Stimulated activated CD4-positive, alpha-beta T cell treated with anti-CD3 and anti-CD28 coated beads, TNF-alpha, amount 100 ng/mL, for 1 hour (primary cell): ENCODE data around the gene EPC1.
A peak's percentile ranks its signal among the peaks of the same experiment; 100 is the strongest.
"Not testable (repeated sequence)": the region's sequence is repeated elsewhere in the genome, so short reads cannot be mapped to it uniquely, and the experiment has no call there.

ENCODE experiments used
- DNase-seq, 3 donors: peaks; one replicate each; pipeline ENCODE4 v3.0.0-alpha.2; 2020; ENCODE audit warnings: low read depth in 3 of 3, low spot score in 1 of 3

EPC1 gene

GRCh38 chr10:32372000-32372875 is 25.3 kb upstream of the EPC1 start:
- DNase-seq: no peak

DNA sequence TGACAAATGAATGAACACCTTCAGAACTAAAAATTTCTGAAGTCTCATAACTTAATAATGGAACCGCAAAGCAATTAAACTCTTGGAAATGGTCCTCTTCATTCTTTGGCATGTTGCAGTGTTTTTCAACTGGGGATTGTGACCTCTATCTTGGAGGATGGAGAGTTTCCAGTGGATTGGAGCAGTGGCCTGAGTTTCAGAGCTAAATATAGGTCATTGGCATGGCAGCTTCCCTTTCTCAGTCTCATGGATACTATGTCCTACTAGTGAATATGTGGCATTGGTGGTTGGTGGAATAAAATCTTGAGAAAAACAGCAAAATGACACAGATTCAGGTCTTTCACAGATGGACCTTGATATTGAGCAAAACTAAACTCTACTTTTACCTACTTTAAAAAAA is 24.1 kb upstream of the EPC1 start:
- DNase-seq: no peak

GRCh38 chr10:32367793-32368453 is 21.0 kb upstream of the EPC1 start:
- peak; percentile 47 to 55 (median 49) for DNase-seq

DNA sequence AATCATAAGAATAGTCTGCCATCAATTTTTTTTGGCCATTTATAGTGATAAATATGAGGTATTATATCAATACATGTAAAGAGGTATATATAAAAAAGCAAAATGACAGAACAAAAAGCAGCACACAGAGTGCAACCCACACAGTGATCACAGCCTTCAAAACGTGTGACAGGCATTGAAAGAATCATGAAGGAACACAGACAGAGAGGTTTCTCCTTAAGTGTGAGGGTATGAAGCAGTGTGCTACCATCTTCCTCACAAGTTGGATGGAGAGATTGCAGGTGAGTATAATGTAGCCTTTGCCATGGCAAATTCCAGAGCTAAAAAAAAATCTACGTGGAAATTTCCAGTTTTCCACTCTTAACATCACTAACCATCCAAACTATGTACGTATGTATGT is 19.6 kb upstream of the EPC1 start:
- DNase-seq: no peak

DNA sequence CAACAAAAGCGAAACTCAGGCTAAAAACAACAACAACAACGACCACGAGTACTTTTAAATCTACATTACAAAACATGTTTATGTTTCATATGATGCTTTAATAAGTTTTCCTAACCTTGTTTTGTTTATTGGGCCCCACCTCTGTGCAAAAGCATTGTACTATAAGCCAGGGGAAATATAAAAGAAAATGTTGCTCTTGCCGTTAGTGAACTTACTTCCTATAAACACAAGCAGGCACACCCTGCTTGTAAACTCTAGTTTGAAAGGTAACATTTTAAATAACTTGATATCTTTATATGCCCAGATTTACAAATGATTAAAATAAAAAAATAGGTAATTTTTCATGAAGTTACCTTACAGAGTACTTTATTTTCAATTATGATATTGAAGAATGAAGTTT is 19.2 kb upstream of the EPC1 start:
- DNase-seq: no peak

GRCh38 chr10:32365404-32365803 is 18.4 kb upstream of the EPC1 start:
- not testable (repeated sequence) for DNase-seq

GRCh38 chr10:32362571-32362970 is 15.6 kb upstream of the EPC1 start:
- no peak for DNase-seq

GRCh38 chr10:32360884-32361283 is 13.9 kb upstream of the EPC1 start:
- DNase-seq: no peak

GRCh38 chr10:32360241-32360640 is 13.3 kb upstream of the EPC1 start:
- no peak for DNase-seq

GRCh38 chr10:32357056-32357735 is 10.2 kb upstream of the EPC1 start:
- no peak for DNase-seq

GRCh38 chr10:32354690-32355089 is 7.7 kb upstream of the EPC1 start:
- not testable (repeated sequence) for DNase-seq

- no peak for DNase-seq
Observed at GRCh38 chr10:32350811-32351350, 3.9 kb upstream of the EPC1 start.

DNA sequence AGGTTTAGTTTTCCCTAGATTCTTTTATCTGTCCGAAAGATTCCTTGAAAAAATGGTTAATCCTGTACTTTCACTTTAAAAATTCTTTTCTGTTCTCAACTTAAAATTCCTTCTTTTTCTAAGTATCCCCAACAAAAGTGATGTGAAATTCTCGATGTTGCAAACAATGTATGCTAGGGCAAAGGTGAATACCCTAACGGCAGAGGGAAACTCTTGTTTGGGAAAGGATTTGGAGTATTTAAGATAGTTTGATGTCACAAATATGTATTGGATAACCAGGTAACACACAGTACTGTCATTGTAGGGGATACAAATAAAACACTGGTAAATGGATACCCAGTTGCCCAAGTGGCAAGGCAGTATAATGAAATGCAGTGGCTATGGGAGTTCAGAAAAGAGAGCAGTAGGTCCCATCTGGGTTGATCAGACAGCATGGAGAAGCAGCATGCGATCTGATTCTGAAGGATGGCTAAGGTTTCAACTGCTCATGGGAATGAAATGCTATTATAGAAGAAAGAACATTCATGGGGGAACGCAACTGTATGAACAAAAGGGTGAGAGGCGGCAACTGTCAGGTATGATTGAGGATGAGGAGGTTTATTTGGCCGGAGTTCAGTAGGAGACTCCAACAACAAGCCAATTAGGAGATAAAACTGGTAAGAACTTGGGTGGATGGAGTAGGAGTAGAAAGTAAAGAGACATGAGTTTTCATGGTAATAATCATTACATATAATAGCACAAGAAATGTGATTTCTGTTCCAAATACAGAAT is 3.2 kb upstream of the EPC1 start:
- no peak for DNase-seq

DNA sequence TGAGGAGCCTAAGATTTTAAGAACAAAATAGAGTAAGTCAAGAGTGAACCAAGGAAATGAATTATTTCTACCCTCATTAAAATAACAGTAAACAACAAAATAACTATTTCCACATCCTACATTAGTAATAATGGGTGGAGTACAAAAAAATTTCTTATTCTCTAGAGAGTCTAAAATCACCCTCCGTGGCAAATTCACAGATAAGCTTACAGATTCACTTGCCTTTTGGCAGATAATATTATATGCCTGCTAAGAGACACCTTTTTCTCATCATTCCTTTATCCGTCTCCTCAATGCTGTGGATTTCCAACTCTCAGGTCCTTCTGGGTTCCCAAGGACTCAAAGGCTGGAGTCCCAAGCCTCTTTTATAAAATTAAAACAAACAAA is 2.2 kb upstream of the EPC1 start:
- DNase-seq: no peak

DNA sequence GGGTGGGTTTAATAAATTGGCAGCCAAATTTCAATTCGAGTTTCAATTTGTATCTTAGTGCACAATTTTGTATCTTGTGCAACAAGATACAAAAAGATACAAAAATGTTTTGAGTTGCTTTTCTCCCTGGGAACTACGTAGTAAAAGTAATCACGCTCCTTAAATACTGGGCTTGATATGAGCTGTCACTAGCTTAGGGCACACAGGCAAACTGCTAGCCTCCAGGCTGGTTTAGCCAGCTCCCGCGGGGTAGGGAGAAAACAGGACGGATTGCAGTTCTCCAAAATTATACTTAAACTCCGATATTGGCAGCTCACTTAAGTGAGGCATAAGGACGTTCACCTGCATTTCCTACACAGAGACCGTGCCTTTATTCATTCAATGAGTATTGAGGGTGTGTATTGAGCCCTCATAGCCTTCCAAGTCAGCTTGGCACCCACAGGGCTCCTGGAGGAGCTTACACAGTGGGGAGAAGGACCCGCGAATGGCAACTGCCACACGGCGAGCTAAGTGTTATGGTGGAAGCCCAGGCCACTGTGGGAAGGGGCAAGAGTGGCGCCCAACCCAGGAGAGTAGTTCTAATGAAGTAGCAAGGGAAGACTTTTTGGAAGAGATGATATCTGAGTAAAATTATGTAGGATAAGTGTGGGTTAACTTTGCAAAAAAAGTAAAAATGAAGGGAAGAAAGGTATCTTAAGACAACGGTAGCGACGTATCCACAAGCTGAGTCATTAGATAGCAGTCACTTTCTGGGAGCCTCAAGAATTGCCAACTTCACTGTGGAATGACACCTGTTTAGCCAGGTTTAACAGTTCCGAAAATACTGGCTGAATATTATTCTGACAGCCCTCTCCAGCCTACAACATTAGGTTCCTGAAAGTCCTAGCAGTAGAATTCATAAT is 1.6 kb upstream of the EPC1 start:
- no peak for DNase-seq

DNA sequence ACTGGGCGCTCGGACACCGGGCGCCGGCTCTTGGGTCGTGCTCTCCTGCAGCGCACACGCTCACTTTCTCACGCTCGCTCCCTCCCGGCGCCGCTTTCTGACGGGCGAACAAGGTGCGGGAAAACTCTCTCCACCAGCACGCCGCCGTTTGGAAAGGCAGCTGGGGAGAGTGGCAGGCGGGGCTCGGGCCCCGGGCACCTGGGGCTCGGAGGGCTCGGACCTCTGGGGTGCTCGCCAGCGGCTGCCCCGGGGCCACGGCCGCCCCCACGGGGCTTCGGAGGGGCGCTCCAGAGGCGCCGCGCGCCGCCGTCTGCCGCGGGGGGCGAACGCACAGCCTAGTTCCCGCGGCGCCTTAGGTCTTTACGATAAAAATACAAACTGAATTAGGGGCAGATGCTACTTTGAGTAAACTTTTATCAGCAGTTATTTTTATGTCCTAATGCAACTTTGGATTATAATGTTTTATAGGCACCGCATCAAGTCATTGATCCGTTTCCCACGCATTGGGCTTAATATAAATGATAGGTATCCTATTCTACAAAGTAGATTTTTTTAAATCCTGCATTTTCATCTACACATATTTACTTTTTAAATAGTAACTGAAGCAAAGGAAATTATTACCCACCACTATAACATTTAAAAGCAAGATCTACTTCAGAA is 535 bp upstream of the EPC1 start:
- DNase-seq: no peak

DNA sequence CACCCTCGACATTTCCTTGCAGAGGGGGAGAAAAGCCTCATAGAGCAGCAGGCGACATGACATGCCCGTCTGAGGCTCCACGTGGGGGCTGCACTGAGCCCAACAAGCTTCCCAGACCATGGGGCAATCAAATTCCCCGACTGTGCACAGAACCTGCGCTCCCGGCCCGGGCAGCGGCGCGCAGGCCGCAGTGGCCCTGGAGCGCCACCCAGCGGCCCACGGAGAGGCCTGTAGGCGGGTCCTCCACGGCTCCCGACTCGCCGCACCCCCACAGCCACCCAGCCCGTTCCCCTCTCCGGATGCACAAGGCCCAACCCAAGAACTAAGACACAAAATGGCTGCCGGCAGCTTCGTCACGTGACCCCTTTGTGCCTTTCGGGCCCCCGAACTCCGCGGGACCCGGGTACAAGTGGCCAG is 816 bp downstream of the EPC1 start:
- peak; percentile 89 to 94 (median 91) for DNase-seq

DNA sequence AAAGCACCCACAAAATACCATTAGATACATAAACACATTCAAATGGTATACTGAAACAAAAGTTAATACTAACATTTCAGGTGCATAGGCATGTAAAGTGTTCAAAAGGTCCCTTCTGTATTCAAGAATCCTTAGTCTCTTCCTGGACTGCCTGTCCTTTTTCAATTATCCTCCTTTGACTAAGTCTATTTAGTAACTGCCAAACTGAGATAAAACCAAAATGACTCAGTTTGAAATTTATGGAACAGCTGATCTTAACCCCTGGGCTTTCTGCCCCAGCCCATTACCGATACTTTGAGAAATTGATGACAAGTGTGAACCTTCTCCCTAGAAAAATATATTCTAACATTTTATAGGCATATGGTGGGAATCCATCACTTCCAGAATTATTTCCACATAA is 5.4 kb downstream of the EPC1 start:
- no peak for DNase-seq

DNA sequence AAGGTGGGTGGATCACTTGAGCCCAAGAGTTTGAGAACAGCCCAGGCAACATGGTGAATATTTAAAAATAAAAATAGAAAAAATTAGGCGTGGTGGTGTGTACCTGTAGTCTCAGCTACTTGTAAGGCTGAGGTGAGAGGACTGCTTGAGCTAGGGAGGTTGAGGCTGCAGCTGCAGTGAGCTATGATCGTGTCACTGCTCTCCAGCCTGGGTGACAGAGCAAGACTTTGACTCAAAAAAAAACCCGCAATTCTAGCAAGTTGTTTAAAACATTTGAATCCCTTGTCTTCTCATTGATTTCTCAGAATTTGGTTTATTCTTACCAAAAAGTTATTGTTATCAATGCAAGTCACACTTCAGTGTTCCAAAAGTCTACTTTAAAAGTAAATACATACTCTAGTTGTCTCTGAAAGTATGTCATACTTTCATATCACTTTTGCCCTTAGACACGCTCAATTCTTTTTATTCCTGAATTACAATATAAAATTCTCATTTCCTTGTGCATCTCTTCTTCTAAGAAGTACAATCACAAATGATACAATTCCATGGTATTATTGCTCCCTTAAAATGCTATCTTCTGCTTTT is 6.3 kb downstream of the EPC1 start:
- DNase-seq: no peak
